Right renal pelvis (tissue), 4 donors: ENCODE results near the gene TNFRSF1A. TPM values are rescaled to one million over a fixed set of nuclear protein-coding genes. Genes with fewer than 3 reads are reported as not detected.

Source experiments
- DNase-seq, 4 donors: peaks; one replicate each; pipeline ENCODE4 v3.0.0-alpha.2; 2013; ENCODE audit warnings: low read depth in 4 of 4, low spot score in 3 of 4, missing footprints in 1 of 4
- polyA plus RNA-seq, 4 donors: library from polyadenylated mRNA; unstranded; fragments of 120-200 nt; gene quantifications; one replicate each; pipeline ENCODE4 v1.2.1, GENCODE V29; 2013; ENCODE audit not compliant: insufficient read length in 4 of 4

Gene TNFRSF1A
- 100 to 1,000 TPM; 103 to 118 (median 108) TPM for polyA plus RNA-seq

DNA sequence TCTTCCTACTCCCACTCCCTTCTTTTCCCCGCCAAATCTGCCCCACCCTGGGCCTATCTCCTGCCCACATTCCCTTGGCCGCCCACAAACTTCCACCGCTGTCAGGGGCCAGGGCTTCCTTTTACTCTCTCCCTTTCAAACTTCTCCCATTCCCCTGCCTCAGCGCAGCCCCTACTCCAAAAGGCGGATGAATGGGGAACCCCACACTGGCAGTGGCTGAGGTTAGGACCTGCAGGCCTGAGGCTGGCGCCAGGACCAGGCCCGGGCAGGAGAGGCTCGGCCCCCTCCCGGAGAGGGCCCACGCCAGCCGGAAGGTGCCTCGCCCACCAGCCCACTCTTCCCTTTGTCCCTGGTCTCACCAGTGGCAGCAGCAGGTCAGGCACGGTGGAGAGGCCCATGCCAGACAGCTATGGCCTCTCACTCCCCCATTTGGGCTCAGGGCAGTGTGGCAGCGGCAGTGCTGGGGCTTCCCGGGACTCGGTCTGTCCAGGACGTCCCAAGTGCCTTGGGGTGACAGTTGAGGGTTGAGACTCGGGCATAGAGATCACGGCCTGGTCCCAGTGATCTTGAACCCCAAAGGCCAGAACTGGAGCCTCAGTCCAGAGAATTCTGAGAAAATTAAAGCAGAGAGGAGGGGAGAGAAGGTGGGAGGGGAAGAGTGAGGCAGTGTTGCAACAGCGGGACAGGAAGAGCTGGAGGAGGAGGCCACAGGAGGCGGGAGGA, at the start of gene TNFRSF1A:
Gene TNFRSF1A (minus strand): TSS at position 660 of the 723 bp plus-strand sequence. CDS start 262 bp downstream, at position 398.
- peak in 2 of 4 donors; percentile 65 to 73 for DNase-seq

DNA sequence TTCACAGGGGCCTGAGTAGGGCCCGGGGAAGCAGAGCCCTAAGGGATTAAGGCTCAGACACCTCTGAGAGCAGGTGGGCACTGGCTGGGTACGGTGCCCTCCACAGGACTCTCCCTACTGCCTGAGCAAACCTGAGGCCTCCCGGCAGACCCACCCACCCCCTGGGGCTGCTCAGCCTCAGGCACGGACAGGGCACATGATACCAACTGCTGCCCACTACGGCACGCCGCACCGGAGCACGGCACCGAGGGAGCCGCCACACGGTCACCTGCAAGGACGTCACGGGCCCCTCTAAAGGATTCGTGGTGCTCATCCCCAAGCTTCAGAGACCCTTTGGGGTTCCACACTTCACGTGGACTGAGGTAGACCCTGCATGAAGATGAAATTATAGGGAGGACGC, 49.1 kb upstream of the TNFRSF1A start:
- DNase-seq: no peak

DNA sequence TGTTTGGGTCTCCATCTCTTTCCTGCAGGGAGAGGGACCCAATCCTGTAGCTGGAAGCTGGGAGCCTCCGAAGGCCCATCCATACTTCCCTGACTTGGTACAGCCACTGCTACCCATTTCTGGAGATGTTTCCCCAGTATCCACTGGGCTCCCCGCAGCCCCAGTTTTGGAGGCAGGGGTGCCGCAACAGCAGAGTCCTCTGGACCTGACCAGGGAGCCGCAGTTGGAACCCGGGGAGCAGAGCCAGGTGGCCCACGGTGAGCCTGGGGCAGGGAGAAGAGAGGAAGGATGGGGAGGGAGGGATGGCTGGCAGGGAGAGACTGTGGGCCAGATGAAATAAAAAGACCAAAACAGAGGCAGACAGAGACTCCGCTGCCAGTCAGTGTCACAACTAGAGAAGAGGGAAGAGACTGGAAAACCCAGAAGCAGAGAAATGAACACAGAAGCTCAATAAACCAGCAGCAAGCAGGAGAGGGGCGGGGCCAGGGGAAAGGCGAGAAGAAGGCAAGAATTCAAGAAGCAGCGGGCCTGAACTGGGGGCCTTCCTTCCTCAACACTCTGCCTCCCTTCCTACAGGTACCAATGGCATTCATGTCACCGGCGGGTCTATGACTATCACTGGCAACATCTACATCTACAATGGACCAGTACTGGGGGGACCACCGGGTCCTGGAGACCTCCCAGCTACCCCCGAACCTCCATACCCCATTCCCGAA, 48.4 kb upstream of the TNFRSF1A start:
- DNase-seq: no peak

DNA sequence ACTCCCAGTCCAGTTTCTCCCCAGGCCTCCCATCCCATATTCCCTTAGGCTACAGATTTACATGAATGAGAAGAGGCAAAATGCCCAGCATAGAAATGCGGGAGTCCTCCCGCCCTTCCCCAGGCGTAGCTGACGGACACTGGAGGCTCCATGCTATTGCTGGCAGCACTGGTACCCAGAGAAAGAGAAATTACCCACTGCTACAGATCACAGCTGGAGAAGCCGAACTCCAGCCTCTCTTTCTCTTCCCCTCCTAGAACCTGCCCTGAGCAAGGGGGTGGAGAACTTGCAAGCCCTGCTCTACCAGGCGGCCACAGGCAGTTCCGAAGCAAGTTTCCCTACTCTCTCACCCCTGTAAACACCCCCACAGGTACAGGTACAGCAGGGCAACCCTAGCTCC, 45.7 kb upstream of the TNFRSF1A start:
- no peak for DNase-seq

DNA sequence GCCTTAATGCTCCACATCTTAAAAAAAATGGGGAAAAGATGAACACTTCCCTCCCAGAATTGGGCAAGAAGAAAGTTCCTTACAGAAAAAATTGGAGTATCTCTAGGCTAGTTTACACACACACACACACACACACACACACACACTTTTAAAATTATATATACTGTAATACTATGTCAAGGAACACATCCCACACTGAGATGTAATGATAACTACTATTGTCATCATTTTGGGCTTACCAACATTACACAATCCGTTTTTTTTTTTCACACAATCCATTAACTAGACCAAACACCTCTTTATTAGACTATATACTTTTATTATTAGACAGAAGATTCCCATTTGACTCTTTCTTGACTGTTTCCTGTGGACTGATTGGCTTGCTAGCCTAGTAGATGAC, 44.6 kb upstream of the TNFRSF1A start:
- no peak for DNase-seq

DNA sequence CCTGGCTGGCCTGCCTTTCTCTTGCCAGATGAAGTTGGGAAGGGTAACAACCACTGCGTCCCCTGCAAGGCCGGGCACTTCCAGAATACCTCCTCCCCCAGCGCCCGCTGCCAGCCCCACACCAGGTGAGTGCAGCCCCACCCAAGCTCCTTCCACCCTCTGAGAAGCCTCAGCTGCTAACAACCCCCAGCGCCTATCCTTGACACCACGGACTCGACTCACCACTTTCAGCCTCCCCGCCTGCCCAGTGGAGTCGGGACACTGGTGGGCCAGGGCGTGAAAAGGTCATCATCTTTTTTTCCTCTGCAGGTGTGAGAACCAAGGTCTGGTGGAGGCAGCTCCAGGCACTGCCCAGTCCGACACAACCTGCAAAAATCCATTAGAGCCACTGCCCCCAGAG, 44.2 kb upstream of the TNFRSF1A start:
- no peak for DNase-seq

DNA sequence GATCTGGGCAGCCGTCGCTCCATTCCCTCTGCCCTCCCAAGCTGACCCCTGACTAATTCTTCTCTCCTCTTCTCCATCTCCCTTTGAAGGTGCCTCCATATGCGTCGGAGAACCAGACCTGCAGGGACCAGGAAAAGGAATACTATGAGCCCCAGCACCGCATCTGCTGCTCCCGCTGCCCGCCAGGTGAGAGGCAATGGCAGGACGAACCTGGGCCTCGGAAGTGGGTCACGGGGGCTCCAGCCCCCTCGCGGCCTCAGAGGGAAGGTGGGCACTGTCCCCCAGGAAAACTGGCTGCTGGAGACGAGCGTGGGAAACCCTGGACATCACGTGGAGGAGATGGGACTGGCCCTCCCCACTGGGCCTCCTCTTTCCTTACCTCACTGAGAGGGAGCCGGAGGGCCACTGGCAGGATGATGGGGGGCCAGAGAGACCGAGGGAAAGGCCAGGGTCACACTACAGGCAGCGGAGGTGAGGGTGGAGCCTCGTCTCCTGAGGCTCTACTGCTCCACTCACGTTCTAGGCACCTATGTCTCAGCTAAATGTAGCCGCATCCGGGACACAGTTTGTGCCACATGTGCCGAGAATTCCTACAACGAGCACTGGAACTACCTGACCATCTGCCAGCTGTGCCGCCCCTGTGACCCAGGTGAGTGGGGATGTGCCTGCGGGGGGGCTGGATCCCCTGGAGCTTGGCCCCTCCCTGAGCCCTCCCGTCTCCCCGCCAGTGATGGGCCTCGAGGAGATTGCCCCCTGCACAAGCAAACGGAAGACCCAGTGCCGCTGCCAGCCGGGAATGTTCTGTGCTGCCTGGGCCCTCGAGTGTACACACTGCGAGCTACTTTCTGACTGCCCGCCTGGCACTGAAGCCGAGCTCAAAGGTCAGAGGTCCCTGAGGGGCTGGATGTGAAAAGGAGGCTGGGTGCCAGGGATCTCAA, 42.9 kb upstream of the TNFRSF1A start:
- no peak for DNase-seq

DNA sequence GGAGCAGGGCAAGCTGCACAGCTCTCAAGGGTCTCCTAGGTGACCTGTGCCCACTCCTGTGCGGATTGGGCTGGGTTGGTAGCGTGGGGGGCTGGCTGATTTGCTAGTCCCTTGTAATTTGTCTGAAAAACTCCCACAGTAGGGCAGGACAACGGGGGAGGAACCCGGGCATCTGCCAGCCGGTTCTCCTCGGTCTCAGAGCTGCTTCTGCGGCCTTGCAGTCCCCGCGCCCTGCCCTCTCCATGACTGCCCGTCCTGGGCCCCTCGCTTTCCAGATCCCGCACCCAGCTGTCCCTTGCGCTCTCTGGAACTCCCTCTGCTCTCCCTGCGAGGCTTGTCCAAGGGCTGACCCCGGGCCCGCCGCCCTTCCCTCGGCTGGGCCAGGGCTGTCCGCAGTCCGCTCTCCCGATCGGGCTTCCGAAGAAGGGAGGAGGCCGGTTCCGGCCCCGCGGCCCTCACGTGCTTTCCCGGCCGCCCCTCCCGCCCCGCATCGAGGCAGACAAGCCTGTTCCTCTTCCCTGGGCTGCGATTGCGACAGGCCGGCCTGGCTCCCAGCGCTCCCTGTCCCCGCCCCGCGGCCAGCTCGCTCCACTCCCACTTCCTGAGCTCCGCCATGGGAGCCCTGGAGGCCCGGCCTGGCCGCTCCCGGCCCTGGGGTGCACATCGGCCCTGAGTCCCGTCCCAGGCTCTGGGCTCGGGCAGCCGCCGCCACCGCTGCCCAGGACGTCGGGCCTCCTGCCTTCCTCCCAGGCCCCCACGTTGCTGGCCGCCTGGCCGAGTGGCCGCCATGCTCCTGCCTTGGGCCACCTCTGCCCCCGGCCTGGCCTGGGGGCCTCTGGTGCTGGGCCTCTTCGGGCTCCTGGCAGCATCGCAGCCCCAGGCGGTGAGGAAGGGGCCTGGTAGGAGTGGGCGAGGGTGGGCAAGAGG, 42.0 kb upstream of the TNFRSF1A start, which contains the start of gene LTBR:
Gene LTBR (plus strand): TSS at position 591 of the 927 bp plus-strand sequence. CDS start 197 bp downstream, at position 788.
- peak in 2 of 4 donors; percentile 66 to 67 for DNase-seq

DNA sequence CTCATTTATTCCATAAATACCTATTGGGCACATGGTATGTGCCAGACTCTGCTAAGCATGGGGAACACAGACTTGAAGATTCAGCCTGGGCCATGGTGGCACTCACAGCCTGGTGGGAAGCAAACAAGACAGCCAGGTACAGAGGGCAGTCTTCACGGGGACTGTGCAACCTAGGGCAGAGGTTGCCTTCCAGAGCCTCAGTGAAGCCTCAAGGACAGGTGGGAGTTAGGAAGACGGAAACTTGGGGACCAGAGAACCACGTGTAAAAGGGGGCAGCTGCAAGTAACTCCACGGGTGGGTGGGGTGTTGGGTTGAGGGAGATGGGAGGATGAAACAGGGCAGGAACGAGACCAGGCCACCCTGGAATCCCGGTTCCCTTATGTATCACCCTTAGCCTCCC, 41.1 kb upstream of the TNFRSF1A start:
- no peak for DNase-seq

DNA sequence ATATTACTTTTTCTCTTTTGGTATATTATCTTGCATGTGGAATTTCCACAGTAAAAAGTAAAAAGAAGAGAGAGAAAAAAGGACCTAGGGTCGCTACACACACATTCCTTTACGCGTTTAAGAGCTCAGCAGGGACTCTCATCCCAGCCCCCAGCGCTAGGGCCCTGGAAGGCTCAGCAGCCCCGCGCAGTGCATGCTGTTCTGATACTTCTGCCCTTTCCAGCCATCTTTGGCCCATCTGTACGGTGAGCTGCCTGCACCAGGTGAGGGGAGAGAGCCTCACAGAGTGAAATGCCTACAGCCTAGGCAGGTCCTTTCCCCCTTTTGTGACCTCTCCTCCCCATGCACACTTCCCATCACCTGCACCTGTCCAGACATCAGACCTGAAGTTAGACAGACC, 40.5 kb upstream of the TNFRSF1A start:
- DNase-seq: no peak

DNA sequence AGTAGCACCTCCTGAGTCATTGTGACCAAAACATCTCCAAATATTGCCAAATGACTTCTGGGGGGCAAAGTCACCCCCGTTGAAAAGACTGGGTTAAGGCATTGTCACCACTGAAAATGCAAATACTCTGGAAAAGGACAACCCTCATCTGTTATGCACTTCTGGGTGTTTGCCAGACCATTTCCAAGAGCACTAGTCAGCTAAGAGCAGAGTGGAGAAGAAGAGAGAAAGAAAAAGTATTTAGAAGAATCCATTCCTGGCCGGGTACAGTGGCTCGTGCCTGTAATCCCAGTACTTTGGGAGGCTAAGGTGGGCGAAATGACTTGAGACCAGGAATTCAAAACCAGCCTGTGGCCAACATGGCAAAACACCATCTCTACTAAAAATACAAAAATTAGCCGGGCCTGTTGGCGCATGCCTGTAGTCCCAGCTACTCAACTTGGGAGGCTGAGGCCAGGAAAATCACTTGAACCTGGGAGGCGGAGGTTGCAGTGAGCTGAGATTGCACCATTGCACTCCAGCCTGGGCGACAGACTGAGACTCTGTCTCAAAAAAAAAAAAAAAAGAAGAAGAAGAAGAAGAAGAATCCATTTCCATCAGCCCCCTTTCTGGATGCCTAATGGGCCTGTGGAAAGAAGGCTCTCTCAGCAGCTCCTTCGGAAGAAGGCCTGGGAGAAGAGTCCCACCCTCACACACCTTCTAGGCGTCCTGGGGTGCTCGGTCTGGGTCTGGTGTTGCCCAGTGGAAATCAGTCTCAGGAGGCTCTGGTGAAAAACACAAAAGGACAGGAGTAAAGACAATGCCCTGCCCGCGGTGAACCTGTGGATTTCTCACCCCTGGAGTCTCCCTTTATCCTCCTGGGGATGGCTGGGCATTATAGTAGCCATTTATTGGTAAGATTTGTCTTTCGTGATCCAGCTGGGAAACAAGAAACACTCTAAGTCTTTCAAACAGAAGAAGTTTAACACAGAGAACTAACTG, 38.6 kb upstream of the TNFRSF1A start:
- no peak for DNase-seq

DNA sequence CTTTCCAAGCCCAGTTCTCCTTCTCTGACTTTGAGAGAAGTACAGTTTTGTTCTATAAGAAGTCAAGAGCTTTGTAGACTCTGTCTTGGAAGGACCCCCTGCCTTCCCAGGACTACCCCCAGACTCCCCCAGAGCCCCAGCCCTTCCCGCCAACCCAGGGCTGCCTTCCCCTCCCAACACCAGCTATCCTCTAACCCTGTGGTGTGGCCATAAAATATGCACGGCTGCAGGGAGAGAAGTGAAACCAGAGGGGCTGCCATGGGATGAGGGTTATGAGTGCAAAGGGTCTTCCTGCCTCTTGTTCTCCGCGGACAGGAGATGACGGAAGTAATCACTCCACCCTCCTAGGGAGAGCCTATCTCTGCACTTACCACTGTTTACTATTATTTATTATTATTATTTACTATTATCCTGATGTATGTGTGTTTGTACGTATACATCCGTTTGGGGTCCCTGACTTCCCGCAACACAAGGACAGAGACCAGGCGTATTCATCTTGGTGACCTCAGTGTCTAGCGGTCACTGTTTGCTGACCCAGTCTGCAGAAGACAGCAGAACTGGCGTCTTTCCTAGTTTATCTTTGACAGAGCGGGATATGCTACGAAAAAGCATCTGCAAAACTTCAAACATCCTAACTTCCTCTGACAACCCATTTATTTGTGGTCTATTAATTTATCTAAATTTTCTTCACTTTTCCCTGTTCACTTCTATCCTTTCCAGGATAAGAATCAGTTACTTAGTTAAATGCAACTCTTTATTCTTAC, 37.0 kb upstream of the TNFRSF1A start:
- DNase-seq: no peak

DNA sequence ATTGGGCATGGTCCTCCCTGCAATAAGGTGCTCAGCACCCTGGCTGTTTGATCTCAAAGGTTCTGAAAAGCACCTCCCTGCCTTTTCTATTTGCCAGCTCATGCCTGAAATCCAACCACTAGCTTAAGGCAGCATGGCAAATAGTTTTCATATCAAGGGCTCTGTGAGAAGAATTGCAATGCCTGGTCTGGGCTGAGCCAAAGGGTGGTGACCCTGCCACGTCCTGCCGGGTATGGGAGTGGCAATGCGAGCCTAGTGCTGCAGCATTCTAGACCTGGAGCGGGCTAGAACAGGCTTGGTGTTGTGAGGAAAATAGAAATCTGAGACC, 35.8 kb upstream of the TNFRSF1A start:
- DNase-seq: no peak

DNA sequence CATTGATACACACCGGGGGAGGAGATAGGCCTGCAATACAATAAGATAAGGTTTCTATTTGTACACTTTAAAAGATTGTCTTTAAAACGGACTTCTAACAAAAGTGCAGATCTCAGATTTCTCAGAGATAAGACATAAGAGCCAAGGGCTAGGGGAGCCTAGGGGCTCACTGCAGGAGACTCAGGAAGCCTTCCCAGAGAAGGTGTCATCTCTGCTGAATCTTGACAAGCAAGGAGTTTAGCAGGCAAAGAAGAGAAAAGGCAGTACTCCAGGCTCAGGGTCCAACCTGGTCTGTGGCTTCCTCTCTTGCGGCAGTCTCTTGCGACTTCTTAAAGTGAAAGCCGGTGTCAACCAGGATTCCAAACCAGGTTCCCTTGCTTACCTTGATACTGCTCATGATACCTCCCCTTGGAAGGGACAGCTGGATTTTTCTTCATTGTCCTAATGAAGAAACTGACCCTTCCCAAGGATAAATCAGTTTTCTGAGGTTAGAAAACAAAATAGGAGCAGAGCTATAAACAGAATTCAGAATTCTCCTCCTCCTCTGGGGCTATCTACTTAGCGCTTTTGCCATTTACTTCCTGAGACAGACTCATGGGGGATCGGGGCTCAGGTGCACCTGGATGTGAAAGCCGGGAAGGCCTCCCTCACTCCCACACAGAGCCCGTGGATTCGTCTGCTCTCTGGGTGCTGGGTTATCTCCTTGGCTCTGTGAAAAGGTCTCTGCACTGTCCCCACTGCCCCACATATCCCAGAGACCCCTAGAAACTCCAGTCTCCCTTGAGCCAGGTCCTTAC, 35.2 kb upstream of the TNFRSF1A start:
- DNase-seq: no peak

DNA sequence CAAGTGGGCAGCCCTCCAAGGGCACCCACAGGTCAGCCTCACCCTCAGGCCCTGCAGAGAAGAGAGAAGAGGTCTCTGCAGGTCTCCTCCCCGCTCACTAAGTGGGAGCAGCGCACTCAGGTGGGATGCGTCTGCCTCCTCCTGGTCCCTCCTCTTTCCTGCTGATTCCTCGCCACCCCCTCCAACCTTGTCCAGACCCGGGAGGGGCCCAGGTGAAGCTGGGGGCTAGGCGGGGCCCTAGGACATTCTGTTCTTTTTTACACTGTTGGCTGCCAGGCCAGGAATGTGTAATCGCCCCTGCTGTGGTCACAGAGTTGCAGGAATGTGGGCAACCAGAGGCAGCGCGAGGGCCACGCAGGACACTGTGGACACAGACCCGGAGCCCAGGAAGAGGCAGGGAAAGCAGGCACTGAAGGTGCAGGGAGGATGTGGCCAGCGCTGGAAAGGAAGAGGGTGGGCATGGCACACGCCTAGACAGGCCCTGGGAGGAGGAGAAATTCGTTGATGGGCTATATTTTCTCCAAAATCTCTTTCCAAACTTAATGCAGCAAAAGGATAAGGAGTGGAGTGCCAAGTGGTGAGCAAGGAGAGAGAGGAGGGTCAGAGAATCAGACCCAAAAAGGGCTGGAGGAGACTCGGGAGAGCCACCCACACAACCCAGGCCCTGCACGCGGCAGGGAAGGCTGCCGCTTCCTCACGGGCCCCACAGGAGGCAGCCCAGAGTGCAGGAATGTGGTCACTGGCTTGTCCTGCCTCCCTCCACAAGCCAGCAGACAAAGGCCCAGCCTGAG, 34.4 kb upstream of the TNFRSF1A start:
- DNase-seq: no peak

DNA sequence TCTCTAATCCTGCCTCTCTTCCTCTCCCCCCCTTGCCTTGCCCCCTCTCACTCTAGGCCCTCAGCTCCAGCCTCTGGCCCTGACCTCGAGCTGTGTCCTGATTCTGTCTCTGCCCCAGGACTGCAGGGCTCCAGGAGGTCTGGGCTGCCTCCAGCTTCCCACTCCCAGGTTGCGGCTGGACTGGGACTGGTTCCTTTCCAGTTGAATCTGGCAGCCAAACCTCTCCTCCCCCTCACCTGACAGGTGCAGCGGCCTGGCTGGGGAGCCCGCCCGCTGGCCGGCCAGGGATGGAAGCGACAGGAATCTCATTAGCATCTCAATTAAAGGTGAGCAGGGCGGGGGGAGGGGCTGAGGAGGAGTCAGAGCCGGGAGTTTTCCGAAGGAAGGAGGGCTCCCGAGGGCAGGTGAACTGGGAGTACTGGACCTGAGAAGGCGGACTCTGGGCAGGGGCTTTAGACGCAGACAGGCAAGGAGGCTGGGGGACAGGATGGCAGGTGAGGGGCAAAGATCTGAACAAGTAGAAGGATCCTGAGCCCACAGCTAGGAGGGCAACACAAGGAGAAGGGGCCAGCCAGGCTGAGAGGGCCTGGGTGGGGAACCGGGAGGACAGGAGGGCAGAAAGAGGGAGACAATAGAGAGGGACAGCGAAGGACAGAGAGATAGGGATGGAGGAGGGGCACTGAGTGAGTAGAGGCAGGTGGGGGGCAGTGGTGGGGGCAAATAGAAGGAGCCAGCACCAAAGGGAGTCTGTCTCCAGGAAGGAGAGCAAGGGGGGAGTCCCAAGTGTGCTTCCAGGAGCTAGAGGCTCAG, 33.6 kb upstream of the TNFRSF1A start, which contains the start of gene SCNN1A:
Gene SCNN1A (minus strand): TSS at position 295 of the 810 bp plus-strand sequence. CDS start 780 bp downstream, outside the sequence.
- DNase-seq: no peak
